ENCODE results near the gene TAPT1.

GRCh38 chr4:16267639-16268038 lies 41.4 kb upstream of the TAPT1 start:
- TF ChIP-seq CTCF (IDR thresholded peaks at IDR 0.05; ENCODE audit: poor library complexity, severe bottlenecking) (no peak), REST (IDR thresholded peaks at IDR 0.05; ENCODE audit: borderline replicate concordance) (no peak), EP300 (conservative IDR thresholded peaks at IDR 0.05; ENCODE audit: poor library complexity, severe bottlenecking) (no peak), SMC3 (conservative IDR thresholded peaks at IDR 0.05; ENCODE audit: poor library complexity) (no peak)
